Upper lobe of right lung (tissue), 1 donor: Measurements from ENCODE around the gene WBP2NL. TPM values are rescaled to one million over a fixed set of nuclear protein-coding genes. Genes with fewer than 3 reads are reported as not detected.

Experiments
- ATAC-seq: fragments of 200-7000 bp; cut with Tn5 transposase; one replicate; pipeline ENCODE4 v1.9.1; 2020; ENCODE audit warnings: mild to moderate bottlenecking, moderate library complexity
- DNase-seq: peaks from one replicate; pipeline ENCODE4 v3.0.0-alpha.2; 2020
- H3K27ac ChIP-seq: fragments of 200-600 bp; one replicate; pipeline ENCODE4 v1.8.0; 2022
- H3K27me3 ChIP-seq: fragments of 200-600 bp; one replicate; pipeline ENCODE4 v1.8.0; 2022; ENCODE audit warnings: mild to moderate bottlenecking
- H3K36me3 ChIP-seq: fragments of 200-600 bp; one replicate; pipeline ENCODE4 v1.8.0; 2022
- H3K4me1 ChIP-seq: fragments of 200-600 bp; one replicate; pipeline ENCODE4 v1.8.0; 2022
- H3K4me3 ChIP-seq: fragments of 200-600 bp; one replicate; pipeline ENCODE4 v1.8.0; 2022; ENCODE audit warnings: mild to moderate bottlenecking
- H3K9me3 ChIP-seq: fragments of 200-600 bp; one replicate; pipeline ENCODE4 v1.8.0; 2022
- intact Hi-C: fragments of 100-400 bp; cut with DNase I; formaldehyde crosslinking; loops from one replicate; pipeline ENCODE4 v1.11.0; 2022
- total RNA-seq: library from RNA; stranded (reverse); fragmentation: NEBNext Ultra II Directional; extraction: Animal tissue kit (Norgen Biotek cat#: 25700); gene quantifications from one replicate; pipeline ENCODE4 v1.2.1, GENCODE V29; 2021
- TF ChIP-seq, protein P1 (sequence below): fragments of 200-600 bp; IDR thresholded peaks from one replicate; pipeline ENCODE4 v1.8.0; 2022; ENCODE audit warnings: antibody characterized with exemption
- donor health status: DM: no; HTN: yes; CAD: no; lungs with severe emphysema.

The WBP2NL gene
- total RNA-seq, 1 donor from 2014 or later = 1.3 TPM

DNA sequence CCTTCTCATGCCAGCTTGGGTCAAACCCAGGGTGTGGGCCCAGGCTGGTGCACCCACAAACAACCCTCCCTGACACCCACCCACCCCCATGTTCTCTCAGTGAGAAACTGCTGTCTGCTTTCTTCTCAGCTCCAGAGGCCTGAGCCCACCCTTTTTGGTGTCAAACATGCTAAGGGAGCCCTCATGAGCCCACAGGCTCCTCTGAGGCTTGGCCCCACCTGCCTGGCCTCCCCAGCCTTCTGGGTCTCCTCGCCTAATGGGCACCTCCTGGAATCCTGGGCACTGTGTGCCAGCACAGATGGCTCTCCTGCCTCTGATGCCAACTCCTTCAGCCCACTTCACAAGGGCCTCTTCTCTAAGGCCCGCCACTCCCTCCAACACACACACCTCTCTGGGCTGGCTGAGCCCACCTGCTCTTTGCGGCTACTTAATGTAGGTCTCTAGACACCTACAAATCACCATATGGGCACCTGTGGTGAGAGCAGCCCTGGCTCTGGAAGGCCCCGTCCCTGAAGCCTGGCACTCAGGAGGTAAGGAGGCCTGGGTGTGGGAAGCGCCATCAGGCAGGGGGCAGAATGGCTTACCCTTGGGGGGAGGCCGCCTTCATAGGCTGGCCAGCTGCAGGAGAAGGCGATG lies 67.7 kb downstream of the WBP2NL start:
- DNase-seq (no peak), ATAC-seq (no peak)
- TF ChIP-seq, protein P1, sequence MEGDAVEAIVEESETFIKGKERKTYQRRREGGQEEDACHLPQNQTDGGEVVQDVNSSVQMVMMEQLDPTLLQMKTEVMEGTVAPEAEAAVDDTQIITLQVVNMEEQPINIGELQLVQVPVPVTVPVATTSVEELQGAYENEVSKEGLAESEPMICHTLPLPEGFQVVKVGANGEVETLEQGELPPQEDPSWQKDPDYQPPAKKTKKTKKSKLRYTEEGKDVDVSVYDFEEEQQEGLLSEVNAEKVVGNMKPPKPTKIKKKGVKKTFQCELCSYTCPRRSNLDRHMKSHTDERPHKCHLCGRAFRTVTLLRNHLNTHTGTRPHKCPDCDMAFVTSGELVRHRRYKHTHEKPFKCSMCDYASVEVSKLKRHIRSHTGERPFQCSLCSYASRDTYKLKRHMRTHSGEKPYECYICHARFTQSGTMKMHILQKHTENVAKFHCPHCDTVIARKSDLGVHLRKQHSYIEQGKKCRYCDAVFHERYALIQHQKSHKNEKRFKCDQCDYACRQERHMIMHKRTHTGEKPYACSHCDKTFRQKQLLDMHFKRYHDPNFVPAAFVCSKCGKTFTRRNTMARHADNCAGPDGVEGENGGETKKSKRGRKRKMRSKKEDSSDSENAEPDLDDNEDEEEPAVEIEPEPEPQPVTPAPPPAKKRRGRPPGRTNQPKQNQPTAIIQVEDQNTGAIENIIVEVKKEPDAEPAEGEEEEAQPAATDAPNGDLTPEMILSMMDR = no peak
- Histone ChIP-seq H3K4me1 (peaks cover 12% of the 10 kb centered on the region), H3K36me3 (peaks cover 40% of the 10 kb centered on the region), H3K4me3 (no peak overlapping the region), H3K9me3 (no peaks in the 10 kb centered on the region), H3K27ac (no peak overlapping the region), H3K27me3 (no peaks in the 10 kb centered on the region)
- intact Hi-C loops = no loop called here

- peaks cover 35% of the 10 kb centered on the region for H3K36me3 ChIP-seq
- intact Hi-C loops = no loop called here
- no peak for DNase-seq
- no peaks in the 10 kb centered on the region for H3K27me3 ChIP-seq
- TF ChIP-seq, protein P1 = no peak
- H3K27ac ChIP-seq = no peak overlapping the region
- H3K4me1 ChIP-seq = peaks cover 18% of the 10 kb centered on the region
- no peak overlapping the region for H3K4me3 ChIP-seq
- no peaks in the 10 kb centered on the region for H3K9me3 ChIP-seq
- no peak for ATAC-seq
Measured at GRCh38 chr22:42066937-42067336, 68.3 kb downstream of the WBP2NL start.

- Histone ChIP-seq H3K4me1 (peaks cover 18% of the 10 kb centered on the region), H3K9me3 (no peaks in the 10 kb centered on the region), H3K36me3 (peaks cover 35% of the 10 kb centered on the region), H3K27ac (no peak overlapping the region), H3K27me3 (no peaks in the 10 kb centered on the region), H3K4me3 (no peak overlapping the region)
- intact Hi-C loops = no loop called here
- TF ChIP-seq, protein P1 = no peak
- no peak for DNase-seq
- no peak for ATAC-seq
Measured at GRCh38 chr22:42067671-42068251, 69.2 kb downstream of the WBP2NL start.

- Histone ChIP-seq H3K36me3 (peaks cover 35% of the 10 kb centered on the region), H3K9me3 (no peaks in the 10 kb centered on the region), H3K4me3 (no peak overlapping the region), H3K27ac (no peak overlapping the region), H3K4me1 (peaks cover 18% of the 10 kb centered on the region), H3K27me3 (no peaks in the 10 kb centered on the region)
- TF ChIP-seq, protein P1 = no peak
- intact Hi-C loops = no loop called here
- DNase-seq (no peak), ATAC-seq (no peak)
Measured at GRCh38 chr22:42068291-42068690, 69.7 kb downstream of the WBP2NL start.

DNA sequence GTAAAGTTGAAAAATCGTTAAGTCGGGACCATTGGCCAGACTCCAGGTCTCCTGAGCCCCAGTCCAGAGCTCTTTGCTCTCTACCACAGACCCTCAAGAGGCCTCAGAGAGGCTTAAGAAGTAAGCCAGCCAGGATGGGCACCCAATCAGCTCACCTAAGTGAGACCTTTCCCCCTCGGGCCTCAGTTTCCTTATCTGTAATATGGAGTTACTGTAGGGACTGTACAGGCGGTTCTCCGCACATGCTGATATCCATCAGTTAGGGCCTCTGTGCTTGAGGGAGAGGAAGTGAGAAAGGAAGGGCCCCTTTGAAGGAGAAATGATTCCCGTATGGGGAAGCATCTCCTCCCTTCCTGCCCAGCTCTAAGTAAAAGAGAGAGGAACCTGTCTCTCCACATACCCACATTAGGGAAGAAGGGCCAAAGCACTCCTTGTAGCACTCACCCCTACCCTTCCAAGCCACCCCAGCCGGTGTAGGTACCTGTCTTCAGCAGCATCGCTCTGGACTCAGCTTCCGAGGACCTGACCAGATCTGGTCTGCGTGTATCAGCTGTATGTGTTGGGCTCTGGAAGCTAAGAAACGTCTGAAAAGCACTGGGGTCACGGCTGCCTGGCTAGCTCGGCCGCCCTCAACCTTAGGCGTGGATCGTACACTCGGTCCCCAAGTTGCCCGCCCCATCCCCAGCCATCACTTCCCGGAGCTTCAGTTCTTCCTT lies 71.4 kb downstream of the WBP2NL start:
- ATAC-seq (peak; percentile 14), DNase-seq (no peak)
- H3K9me3 ChIP-seq = no peaks in the 10 kb centered on the region
- TF ChIP-seq, protein P1 = no peak
- H3K4me3 ChIP-seq = peak overlapping the region; percentile 62
- H3K36me3 ChIP-seq = peaks cover 29% of the 10 kb centered on the region
- peak overlapping the region; percentile 88 for H3K27ac ChIP-seq
- H3K27me3 ChIP-seq = no peaks in the 10 kb centered on the region
- intact Hi-C loops = no loop called here
- H3K4me1 ChIP-seq = peaks cover 27% of the 10 kb centered on the region
